ENCODE measurements around the gene MRPS2. TPM values are rescaled to one million over a fixed set of nuclear protein-coding genes. Genes with fewer than 3 reads are reported as not detected.

Gene MRPS2
- total and polyA plus RNA-seq, 9 of the 15 experiments (the other 6 are each of a cell fraction or from before 2014, with no cell fraction given) = 8.0 to 167 (median 81.3) TPM

DNA sequence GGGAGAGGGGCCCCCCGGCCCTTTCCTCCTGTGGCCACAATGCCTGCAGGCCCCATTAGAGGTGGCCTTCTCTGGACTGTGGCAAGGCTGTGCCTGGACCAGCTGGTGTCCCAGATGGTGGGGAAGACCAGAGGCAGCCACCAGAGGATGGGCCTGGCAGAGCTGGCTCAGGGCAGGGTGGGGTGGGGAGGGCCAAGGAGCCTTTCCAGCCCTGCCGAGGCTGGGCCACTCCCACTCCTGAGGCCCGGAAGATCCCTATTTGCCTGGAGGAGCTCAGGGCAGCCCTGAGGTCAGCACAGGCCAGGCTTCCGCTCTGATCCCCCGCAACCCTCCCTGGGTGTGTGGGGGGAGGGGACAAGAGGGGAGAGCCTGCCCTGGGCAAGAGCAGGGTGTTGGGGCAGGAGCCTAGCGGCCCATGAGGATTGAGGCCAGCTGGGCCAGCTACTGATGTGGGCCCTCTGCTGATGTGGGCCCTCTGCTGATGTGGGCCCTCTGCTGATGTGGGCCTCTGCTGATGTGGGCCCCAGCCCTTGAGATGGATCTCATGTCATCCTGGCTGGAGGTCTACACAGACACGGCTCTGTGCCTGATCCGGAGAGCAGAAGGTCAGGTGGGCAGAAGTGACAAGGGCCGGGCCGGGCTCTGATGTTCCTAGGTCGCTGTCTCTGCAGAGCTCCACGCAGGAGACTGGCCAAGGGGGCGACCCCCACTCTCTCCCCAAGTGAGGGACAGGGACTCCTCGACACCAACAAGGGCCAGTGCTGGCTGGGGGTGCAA, 6.0 kb downstream of the MRPS2 start (continued):
- TF ChIP-seq CXXC5 (CRISPR knock-in tag; IDR thresholded peaks at IDR 0.05) (peak; percentile 37; the same call in 1 of the 2 replicates), ATF1 (CRISPR knock-in tag; IDR thresholded peaks at IDR 0.05) (no peak), ATF1 (tag; IDR thresholded peaks at IDR 0.05) (peak; percentile 36), FOXJ3 (CRISPR knock-in tag; IDR thresholded peaks at IDR 0.05) (no peak), TRIM24 (IDR thresholded peaks at IDR 0.05) (0 out of 4 replicates have a peak, but pooled peaks of 1 of the 2 experiments have one; percentile 36), PHF20 (IDR thresholded peaks at IDR 0.05; ENCODE audit: partially characterized antibody) (peak; percentile 53), CREM (IDR thresholded peaks at IDR 0.05; ENCODE audit: low read depth) (peak; percentile 54), LCOR (CRISPR knock-in tag; IDR thresholded peaks at IDR 0.05) (no peak), POLR3G (IDR thresholded peaks at IDR 0.05; ENCODE audit: extremely low read depth, insufficient read length, insufficient replicate concordance) (no peak), ZNF589 (CRISPR knock-in tag; IDR thresholded peaks at IDR 0.05; ENCODE audit: low read depth) (peak; percentile 27; the same call in 1 of the 2 replicates), MYNN (IDR thresholded peaks at IDR 0.05) (peak; percentile 61; the same call in 1 of the 2 replicates), MYNN (CRISPR knock-in tag; IDR thresholded peaks at IDR 0.05) (no peak)
- TF ChIP-seq, protein P1, sequence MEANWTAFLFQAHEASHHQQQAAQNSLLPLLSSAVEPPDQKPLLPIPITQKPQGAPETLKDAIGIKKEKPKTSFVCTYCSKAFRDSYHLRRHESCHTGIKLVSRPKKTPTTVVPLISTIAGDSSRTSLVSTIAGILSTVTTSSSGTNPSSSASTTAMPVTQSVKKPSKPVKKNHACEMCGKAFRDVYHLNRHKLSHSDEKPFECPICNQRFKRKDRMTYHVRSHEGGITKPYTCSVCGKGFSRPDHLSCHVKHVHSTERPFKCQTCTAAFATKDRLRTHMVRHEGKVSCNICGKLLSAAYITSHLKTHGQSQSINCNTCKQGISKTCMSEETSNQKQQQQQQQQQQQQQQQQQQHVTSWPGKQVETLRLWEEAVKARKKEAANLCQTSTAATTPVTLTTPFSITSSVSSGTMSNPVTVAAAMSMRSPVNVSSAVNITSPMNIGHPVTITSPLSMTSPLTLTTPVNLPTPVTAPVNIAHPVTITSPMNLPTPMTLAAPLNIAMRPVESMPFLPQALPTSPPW (CRISPR knock-in tag; IDR thresholded peaks at IDR 0.05) = peak; percentile 92
- TF ChIP-seq, protein P2, sequence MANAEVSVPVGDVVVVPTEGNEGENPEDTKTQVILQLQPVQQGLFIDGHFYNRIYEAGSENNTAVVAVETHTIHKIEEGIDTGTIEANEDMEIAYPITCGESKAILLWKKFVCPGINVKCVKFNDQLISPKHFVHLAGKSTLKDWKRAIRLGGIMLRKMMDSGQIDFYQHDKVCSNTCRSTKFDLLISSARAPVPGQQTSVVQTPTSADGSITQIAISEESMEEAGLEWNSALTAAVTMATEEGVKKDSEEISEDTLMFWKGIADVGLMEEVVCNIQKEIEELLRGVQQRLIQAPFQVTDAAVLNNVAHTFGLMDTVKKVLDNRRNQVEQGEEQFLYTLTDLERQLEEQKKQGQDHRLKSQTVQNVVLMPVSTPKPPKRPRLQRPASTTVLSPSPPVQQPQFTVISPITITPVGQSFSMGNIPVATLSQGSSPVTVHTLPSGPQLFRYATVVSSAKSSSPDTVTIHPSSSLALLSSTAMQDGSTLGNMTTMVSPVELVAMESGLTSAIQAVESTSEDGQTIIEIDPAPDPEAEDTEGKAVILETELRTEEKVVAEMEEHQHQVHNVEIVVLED (CRISPR knock-in tag; IDR thresholded peaks at IDR 0.05) = no peak
- TF ChIP-seq, protein P3, sequence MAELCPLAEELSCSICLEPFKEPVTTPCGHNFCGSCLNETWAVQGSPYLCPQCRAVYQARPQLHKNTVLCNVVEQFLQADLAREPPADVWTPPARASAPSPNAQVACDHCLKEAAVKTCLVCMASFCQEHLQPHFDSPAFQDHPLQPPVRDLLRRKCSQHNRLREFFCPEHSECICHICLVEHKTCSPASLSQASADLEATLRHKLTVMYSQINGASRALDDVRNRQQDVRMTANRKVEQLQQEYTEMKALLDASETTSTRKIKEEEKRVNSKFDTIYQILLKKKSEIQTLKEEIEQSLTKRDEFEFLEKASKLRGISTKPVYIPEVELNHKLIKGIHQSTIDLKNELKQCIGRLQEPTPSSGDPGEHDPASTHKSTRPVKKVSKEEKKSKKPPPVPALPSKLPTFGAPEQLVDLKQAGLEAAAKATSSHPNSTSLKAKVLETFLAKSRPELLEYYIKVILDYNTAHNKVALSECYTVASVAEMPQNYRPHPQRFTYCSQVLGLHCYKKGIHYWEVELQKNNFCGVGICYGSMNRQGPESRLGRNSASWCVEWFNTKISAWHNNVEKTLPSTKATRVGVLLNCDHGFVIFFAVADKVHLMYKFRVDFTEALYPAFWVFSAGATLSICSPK (IDR thresholded peaks at IDR 0.05; ENCODE audit: borderline replicate concordance) = no peak
- TF ChIP-seq, protein P4, sequence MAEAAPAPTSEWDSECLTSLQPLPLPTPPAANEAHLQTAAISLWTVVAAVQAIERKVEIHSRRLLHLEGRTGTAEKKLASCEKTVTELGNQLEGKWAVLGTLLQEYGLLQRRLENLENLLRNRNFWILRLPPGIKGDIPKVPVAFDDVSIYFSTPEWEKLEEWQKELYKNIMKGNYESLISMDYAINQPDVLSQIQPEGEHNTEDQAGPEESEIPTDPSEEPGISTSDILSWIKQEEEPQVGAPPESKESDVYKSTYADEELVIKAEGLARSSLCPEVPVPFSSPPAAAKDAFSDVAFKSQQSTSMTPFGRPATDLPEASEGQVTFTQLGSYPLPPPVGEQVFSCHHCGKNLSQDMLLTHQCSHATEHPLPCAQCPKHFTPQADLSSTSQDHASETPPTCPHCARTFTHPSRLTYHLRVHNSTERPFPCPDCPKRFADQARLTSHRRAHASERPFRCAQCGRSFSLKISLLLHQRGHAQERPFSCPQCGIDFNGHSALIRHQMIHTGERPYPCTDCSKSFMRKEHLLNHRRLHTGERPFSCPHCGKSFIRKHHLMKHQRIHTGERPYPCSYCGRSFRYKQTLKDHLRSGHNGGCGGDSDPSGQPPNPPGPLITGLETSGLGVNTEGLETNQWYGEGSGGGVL (CRISPR knock-in tag; IDR thresholded peaks at IDR 0.05) = no peak
- TF ChIP-seq, protein P5, sequence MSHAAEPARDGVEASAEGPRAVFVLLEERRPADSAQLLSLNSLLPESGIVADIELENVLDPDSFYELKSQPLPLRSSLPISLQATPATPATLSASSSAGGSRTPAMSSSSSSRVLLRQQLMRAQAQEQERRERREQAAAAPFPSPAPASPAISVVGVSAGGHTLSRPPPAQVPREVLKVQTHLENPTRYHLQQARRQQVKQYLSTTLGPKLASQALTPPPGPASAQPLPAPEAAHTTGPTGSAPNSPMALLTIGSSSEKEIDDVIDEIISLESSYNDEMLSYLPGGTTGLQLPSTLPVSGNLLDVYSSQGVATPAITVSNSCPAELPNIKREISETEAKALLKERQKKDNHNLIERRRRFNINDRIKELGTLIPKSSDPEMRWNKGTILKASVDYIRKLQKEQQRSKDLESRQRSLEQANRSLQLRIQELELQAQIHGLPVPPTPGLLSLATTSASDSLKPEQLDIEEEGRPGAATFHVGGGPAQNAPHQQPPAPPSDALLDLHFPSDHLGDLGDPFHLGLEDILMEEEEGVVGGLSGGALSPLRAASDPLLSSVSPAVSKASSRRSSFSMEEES (CRISPR knock-in tag; IDR thresholded peaks at IDR 0.05) = no peak
- TF ChIP-seq, protein P6, sequence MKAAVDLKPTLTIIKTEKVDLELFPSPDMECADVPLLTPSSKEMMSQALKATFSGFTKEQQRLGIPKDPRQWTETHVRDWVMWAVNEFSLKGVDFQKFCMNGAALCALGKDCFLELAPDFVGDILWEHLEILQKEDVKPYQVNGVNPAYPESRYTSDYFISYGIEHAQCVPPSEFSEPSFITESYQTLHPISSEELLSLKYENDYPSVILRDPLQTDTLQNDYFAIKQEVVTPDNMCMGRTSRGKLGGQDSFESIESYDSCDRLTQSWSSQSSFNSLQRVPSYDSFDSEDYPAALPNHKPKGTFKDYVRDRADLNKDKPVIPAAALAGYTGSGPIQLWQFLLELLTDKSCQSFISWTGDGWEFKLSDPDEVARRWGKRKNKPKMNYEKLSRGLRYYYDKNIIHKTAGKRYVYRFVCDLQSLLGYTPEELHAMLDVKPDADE (conservative IDR thresholded peaks at IDR 0.05; ENCODE audit: control insufficient read depth, low read depth, low read length) = 0 out of 2 replicates have a peak, but pooled peaks have one; percentile 3
